ENCODE results near the gene MYL5.
"Not testable (repeated sequence)": the region's sequence is repeated elsewhere in the genome, so short reads cannot be mapped to it uniquely, and the experiment has no call there.

MYL5 gene

GRCh38 chr4:674172-675035 lies at the start of gene MYL5, which contains the start of gene ATP5ME:
TSS of gene MYL5 (plus strand) at chr4:674542. CDS start at chr4:678027, 3,485 bp downstream.
TSS of gene ATP5ME (minus strand) at chr4:674276. CDS start at chr4:674247, 29 bp downstream.
- peak; percentile 98 for DNase-seq

GRCh38 chr4:624705-625590 lies 49.4 kb upstream of the MYL5 start, which contains the start of gene PDE6B:
TSS of gene PDE6B (plus strand) at chr4:625573. CDS start at chr4:625627, 54 bp downstream.
- DNase-seq, result no peak

GRCh38 chr4:625631-626161 lies 48.6 kb upstream of the MYL5 start:
- no peak for DNase-seq

GRCh38 chr4:626201-627091 lies 47.9 kb upstream of the MYL5 start:
- DNase-seq, result no peak

GRCh38 chr4:627347-628125 lies 46.8 kb upstream of the MYL5 start:
- DNase-seq, result no peak

GRCh38 chr4:628311-628741 lies 46.0 kb upstream of the MYL5 start:
- no peak for DNase-seq

GRCh38 chr4:628821-629635 lies 45.3 kb upstream of the MYL5 start:
- no peak for DNase-seq

- DNase-seq, result no peak
Observed at GRCh38 chr4:629636-629914, 44.8 kb upstream of the MYL5 start.

- no peak for DNase-seq
Observed at GRCh38 chr4:629915-630641, 44.3 kb upstream of the MYL5 start.

GRCh38 chr4:630656-631055 lies 43.7 kb upstream of the MYL5 start:
- no peak for DNase-seq

- no peak for DNase-seq
Observed at GRCh38 chr4:632196-632790, 42.0 kb upstream of the MYL5 start.

GRCh38 chr4:632926-633325 lies 41.4 kb upstream of the MYL5 start:
- DNase-seq, result no peak

GRCh38 chr4:633406-633805 lies 40.9 kb upstream of the MYL5 start:
- no peak for DNase-seq

- no peak for DNase-seq
Observed at GRCh38 chr4:633976-634598, 40.3 kb upstream of the MYL5 start.

GRCh38 chr4:634599-634985 lies 39.8 kb upstream of the MYL5 start:
- DNase-seq, result no peak

- not testable (repeated sequence) for DNase-seq
Observed at GRCh38 chr4:635066-635835, 39.1 kb upstream of the MYL5 start.

GRCh38 chr4:635851-636627 lies 38.3 kb upstream of the MYL5 start:
- no peak for DNase-seq

All from hematopoietic multipotent progenitor cell treated with erythropoietin and hydrocortisone succinate and interleukin-3 and kit ligand, for 4 days (in vitro differentiated cells).